ENCODE data around the gene ASXL3. TPM values are rescaled to one million over a fixed set of nuclear protein-coding genes. Genes with fewer than 3 reads are reported as not detected.

The ASXL3 gene
- total RNA-seq, 1 experiment from 2014 or later, result 0.11 TPM

DNA sequence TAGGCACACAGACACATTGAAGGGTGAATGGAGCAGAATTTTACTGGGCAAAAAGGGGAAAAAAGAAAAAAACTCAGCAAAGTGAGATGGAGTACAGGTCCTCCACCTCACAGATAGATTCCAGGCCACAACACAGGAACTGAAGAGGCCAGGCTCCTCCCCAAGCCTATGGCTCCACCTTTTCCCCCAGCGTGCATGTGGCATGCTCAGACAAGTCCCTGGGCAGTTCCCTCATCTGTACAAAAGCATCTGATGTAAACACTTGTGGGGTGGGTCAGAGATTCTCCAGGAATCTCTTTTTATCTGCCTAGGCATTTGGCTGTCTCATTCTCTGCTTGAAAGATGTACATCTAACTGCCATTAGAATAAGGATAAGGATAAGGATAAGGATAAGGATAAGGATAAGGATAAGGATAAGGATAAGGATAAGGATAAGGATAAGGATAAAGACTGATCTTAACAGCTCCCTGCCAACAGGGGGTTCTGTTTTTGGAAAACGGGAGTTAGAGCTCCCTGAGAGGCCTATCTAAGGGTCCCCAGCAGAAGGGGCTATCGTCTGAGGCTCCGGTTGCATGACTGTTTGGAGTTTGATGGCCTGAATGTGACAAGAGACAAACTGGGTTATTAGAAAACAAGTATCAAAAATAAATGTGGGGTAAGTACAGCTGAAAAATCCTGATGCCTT is 17.2 kb upstream of the ASXL3 start:
- Histone ChIP-seq H3K36me3 (ENCODE audit: insufficient read depth, low read length, poor library complexity, severe bottlenecking) (no peaks in the 10 kb centered on the region), H3K27me3 (replicated peaks; ENCODE audit: insufficient read depth, low read depth, low read length, poor library complexity) (peaks cover 4% of the 10 kb centered on the region), H3K4me3 (ENCODE audit: low read depth, low read length, poor library complexity, severe bottlenecking) (no peak overlapping the region), H3K9me3 (ENCODE audit: low read depth, low read length, poor library complexity, severe bottlenecking) (no peaks in the 10 kb centered on the region), H3K27ac (ENCODE audit: low read depth, low read length, poor library complexity, severe bottlenecking) (no peak overlapping the region), H3K4me1 (ENCODE audit: insufficient read depth, low read length, poor library complexity, severe bottlenecking) (no peaks in the 10 kb centered on the region)
- intact Hi-C loops (cut with micrococcal nuclease; ENCODE audit: unreplicated experiment), result no loop called here
- BruUV-seq (replicated peaks), result no TSS peak
- TF ChIP-seq, protein P1, sequence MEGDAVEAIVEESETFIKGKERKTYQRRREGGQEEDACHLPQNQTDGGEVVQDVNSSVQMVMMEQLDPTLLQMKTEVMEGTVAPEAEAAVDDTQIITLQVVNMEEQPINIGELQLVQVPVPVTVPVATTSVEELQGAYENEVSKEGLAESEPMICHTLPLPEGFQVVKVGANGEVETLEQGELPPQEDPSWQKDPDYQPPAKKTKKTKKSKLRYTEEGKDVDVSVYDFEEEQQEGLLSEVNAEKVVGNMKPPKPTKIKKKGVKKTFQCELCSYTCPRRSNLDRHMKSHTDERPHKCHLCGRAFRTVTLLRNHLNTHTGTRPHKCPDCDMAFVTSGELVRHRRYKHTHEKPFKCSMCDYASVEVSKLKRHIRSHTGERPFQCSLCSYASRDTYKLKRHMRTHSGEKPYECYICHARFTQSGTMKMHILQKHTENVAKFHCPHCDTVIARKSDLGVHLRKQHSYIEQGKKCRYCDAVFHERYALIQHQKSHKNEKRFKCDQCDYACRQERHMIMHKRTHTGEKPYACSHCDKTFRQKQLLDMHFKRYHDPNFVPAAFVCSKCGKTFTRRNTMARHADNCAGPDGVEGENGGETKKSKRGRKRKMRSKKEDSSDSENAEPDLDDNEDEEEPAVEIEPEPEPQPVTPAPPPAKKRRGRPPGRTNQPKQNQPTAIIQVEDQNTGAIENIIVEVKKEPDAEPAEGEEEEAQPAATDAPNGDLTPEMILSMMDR (conservative IDR thresholded peaks at IDR 0.05; ENCODE audit: low read depth, low read length), result no peak
- no peak for TF ChIP-seq EZH2 (IDR thresholded peaks at IDR 0.05; ENCODE audit: borderline replicate concordance, low read depth, low read length, poor library complexity, severe bottlenecking)
- DNase-seq (ENCODE audit: low spot score), result no peak
- POLR2A ChIA-PET (ENCODE audit: low non-redundant PET), result no interaction called here
- CTCF ChIA-PET, result no interaction called here

- Histone ChIP-seq H3K27me3 (replicated peaks; ENCODE audit: insufficient read depth, low read depth, low read length, poor library complexity) (no peaks in the 10 kb centered on the region), H3K36me3 (ENCODE audit: insufficient read depth, low read length, poor library complexity, severe bottlenecking) (no peaks in the 10 kb centered on the region), H3K27ac (ENCODE audit: low read depth, low read length, poor library complexity, severe bottlenecking) (no peak overlapping the region), H3K9me3 (ENCODE audit: low read depth, low read length, poor library complexity, severe bottlenecking) (no peaks in the 10 kb centered on the region), H3K4me3 (ENCODE audit: low read depth, low read length, poor library complexity, severe bottlenecking) (no peak overlapping the region), H3K4me1 (ENCODE audit: insufficient read depth, low read length, poor library complexity, severe bottlenecking) (no peaks in the 10 kb centered on the region)
- no peak for DNase-seq (ENCODE audit: low spot score)
- intact Hi-C loops (cut with micrococcal nuclease; ENCODE audit: unreplicated experiment), result no loop called here
- CTCF ChIA-PET, result no interaction called here
- no TSS peak for BruUV-seq (replicated peaks)
- no peak for TF ChIP-seq EZH2 (IDR thresholded peaks at IDR 0.05; ENCODE audit: borderline replicate concordance, low read depth, low read length, poor library complexity, severe bottlenecking)
- TF ChIP-seq, protein P1 (conservative IDR thresholded peaks at IDR 0.05; ENCODE audit: low read depth, low read length), result no peak
- POLR2A ChIA-PET (ENCODE audit: low non-redundant PET), result no interaction called here
These were observed 15.3 kb upstream of the ASXL3 start for GRCh38 chr18:33562741-33563140.

- no TSS peak for BruUV-seq (replicated peaks)
These were observed 10.3 kb upstream of the ASXL3 start for GRCh38 chr18:33567705-33568104.

More at GRCh38 chr18:33567705-33568104, 10.3 kb upstream of the ASXL3 start:
- Histone ChIP-seq H3K9me3 (ENCODE audit: low read depth, low read length, poor library complexity, severe bottlenecking) (no peaks in the 10 kb centered on the region), H3K4me1 (ENCODE audit: insufficient read depth, low read length, poor library complexity, severe bottlenecking) (peaks cover 5% of the 10 kb centered on the region), H3K27ac (ENCODE audit: low read depth, low read length, poor library complexity, severe bottlenecking) (no peak overlapping the region), H3K4me3 (ENCODE audit: low read depth, low read length, poor library complexity, severe bottlenecking) (no peak overlapping the region), H3K36me3 (ENCODE audit: insufficient read depth, low read length, poor library complexity, severe bottlenecking) (no peaks in the 10 kb centered on the region), H3K27me3 (replicated peaks; ENCODE audit: insufficient read depth, low read depth, low read length, poor library complexity) (no peaks in the 10 kb centered on the region)
- no peak for TF ChIP-seq EZH2 (IDR thresholded peaks at IDR 0.05; ENCODE audit: borderline replicate concordance, low read depth, low read length, poor library complexity, severe bottlenecking)
- TF ChIP-seq, protein P1 (conservative IDR thresholded peaks at IDR 0.05; ENCODE audit: low read depth, low read length), result no peak
- intact Hi-C loops (cut with micrococcal nuclease; ENCODE audit: unreplicated experiment), result no loop called here
- no peak for DNase-seq (ENCODE audit: low spot score)
- POLR2A ChIA-PET (ENCODE audit: low non-redundant PET), result no interaction called here
- CTCF ChIA-PET, result no interaction called here
